GM21360 (cell line): ENCODE measurements around the gene MAL.

Source experiments
- ATAC-seq: cut with Tn5 transposase; IDR thresholded peaks from one replicate; pipeline ENCODE4 v1.9.1; 2021; ENCODE audit warnings: mild to moderate bottlenecking, moderate library complexity; ENCODE audit not compliant: unreplicated experiment

Gene MAL

GRCh38 chr2:95025406-95026319, at the start of gene MAL:
MAL (plus strand) TSS chr2:95025708; CDS start chr2:95025793, 85 bp downstream.
- ATAC-seq = no peak

GRCh38 chr2:94977826-94978225, 47.7 kb upstream of the MAL start:
- ATAC-seq = no peak

DNA sequence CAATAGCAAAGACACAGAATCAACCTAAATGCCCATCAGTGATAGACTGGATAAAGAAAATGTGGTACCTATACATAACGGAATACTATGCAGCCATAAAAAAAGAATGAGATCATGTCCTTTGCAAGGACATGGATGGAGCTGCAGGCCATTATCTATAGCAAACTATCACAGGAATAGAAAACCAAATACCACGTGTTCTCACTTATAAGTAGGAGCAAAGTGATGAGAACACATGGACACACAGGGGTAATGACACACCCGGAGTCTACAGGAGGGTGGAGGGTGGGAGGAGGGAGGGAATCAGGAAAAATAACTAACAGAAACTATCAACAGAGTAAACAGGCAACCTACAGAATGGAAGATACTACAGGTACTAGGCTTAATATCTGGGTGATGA, 46.6 kb upstream of the MAL start:
- ATAC-seq = no peak

DNA sequence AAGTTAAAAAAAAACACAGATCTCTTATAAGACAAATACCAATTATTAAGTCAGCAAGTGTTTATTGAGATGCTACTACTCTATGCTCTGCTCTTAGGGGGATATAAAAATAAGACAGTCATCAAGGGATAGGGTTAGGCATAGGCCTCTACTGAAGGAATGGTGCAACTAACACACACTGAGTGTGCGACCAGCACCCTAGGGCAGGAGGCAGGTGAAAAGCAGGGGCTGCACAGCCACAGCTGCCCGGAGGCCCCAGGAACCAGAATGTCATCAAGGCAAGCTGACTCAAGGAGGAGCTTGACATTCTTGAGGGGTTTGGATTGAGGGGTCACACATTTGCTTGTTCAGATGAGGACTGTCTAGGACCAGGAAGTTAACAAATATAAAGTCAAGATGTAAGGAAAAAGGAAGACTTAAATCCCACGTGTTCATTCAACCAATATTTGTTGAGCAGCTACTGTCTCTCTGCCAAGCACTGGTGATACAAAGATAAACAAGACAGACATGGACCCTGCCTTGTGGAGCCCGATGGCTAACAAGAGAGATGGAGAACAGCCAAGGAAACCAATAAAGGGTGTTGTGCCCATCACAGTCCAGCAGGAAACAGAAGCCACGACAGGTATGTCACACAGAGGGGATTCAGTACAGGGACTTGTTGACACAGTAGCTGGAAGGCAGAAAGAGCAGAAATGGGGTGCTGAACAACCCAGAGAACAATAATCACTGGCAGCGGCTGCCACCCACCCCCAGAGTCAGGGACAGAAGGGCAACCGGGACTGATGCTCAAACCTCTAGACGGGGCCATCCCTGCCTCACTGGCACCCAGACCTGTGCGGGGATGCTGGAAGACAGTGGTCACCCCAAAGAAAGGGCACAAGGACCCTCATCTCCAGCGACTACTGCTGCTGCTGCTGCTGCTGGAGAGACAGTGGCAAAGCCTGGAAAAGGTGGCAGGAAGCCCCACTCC, 45.8 kb upstream of the MAL start:
- no peak for ATAC-seq

GRCh38 chr2:94980406-94980805, 45.1 kb upstream of the MAL start:
- no peak for ATAC-seq

DNA sequence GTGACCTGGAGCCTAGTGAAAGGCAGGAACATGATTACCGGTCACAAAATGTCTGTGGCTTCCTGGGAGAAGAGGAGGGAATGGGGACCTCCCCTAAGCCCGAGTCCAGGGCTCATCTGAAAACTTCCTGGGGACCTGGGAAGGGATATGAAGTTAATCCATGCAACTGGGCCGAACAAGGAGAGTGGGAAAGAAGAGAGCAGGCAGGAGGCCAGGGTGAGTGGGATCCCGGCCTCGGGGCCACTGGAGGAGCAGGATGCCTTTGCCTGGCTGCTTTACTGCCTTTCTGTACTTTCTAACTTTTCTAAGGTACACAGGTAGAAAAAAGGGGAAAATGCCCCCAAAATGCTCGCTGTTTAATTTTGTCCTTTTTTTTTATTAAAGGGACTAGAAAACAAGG, 43.4 kb upstream of the MAL start:
- no peak for ATAC-seq

- no peak for ATAC-seq
Measured at GRCh38 chr2:94982675-94983074, 42.8 kb upstream of the MAL start.

DNA sequence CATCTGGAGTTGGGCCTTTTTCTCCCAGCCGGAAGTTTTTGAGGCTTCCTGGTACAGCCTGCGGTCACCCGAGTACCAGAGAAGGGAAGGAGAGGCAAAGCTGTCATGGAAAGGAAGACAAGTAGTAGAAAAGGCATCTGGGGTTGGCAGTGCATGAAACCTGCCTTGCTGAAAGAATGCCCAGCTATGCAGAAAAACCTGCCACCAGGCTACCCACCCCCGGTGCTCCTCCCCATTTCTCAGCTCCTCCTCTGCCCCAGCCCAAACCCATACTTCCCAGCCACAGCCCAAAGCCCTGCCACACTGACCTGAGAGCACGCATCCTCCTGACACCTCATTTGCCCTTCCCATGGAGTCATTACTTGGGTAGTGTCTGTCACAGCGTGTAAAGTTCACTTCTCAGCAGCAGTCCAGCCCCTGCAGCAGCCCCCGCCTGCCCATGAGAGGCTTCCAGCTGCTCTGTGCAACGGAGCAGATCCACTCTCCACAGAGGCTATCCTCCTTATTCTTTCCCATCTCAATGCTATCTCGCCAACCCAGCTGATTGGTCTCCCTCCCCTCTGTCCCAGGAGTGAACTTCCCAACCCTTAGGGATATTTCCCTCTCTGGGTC, 40.4 kb upstream of the MAL start:
- ATAC-seq = no peak

DNA sequence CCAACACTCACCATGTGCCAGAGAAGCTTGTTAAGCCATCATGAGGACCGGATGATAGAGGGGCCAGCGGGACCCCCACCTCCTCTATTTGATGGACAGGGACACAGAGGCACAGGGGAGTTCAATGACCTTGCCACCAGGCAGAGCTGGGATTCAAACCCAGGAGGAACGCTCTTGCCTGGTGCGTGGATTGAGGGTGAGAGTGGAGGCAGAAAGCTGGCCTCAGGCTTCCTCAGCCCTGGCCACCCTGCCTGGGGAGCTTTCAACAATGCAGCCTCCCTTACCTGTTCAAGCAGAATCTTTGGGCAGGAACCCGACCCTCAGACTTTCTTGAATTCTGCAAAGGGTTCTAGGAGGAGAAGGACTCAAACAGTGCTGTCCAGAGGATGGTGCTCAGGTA, 39.9 kb upstream of the MAL start:
- no peak for ATAC-seq

GRCh38 chr2:94986392-94986963, 39.0 kb upstream of the MAL start:
- peak; percentile 83 for ATAC-seq

GRCh38 chr2:94987074-94988020, 38.2 kb upstream of the MAL start:
- no peak for ATAC-seq

DNA sequence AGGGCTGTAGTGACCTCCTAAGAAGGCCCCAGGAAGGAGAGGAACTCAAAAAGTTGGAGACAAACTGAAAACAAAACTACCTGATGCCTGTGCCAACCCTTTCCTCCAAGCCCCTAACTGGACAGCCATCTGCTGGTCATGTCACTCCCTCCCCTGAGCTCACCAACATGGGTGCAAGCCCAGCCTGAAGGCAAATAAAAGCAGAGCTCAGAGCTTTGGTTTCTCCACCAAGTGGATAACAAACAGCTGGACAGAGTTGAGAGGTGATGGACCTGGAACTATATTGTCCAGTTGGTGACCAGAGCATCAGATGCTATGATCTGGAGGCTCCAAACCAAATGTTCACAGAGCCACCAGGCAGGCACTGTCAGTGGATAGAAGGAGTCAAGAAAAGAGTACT, 34.6 kb upstream of the MAL start:
- ATAC-seq = no peak

DNA sequence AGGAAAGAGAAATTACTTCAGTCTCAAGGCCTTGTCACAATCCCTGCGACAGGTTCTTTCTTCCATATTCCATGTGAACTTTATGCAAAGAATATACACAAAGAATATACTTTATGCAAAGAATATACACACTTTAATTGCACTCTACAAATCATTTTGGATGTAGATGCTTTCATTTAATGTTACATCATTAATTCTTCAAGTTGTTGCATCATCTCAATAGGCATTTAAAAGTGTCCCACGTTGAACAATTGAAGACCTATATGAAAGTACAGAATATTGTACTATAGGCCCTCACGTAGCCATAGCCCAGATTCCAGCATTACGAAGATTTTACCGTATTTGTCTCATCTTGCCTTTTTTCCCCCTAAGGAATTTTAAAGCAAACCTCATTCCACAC, 33.1 kb upstream of the MAL start:
- ATAC-seq = no peak

DNA sequence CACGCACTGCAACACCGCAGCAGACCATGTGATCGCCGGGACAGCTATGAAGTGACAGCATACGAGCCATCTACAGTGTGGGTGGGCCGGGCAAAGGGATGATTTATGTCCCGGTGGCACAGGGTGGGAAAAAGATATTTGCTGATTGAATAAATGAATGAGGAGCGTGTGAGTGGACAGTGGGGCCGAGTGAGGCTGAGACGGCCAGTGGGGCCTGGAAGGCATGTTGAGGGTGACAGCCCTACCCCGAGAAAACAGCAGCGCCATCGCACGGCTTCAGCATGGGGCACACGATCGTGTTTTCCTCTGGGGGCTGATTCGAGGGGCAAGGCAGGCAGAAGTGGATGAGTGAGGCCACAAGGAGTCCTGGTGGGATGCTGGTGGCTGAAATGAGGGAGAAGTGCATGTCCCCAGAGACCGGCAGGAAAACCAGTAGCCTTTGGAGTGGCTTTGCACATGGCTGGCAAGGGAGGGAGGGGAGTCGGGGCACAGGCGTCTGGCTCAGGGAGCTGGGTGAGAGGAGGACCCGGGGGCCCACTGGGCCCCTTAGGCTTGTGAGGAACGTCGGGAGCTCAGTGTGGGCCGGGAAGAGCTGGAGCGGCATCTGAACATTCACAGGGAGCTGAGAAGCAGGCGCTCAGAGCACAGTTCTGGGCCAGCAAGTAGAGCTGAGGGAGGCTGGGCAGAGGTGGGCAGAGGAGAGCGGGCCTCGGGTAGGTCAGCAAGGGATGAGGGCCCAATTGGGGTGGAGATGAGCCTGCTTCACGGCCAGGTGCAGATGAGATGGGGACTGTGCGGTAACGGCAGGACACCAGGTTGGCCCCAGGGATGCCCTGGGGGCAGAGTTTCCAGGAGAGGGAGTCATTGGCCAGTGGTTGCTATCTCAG, 32.1 kb upstream of the MAL start:
- ATAC-seq = no peak

DNA sequence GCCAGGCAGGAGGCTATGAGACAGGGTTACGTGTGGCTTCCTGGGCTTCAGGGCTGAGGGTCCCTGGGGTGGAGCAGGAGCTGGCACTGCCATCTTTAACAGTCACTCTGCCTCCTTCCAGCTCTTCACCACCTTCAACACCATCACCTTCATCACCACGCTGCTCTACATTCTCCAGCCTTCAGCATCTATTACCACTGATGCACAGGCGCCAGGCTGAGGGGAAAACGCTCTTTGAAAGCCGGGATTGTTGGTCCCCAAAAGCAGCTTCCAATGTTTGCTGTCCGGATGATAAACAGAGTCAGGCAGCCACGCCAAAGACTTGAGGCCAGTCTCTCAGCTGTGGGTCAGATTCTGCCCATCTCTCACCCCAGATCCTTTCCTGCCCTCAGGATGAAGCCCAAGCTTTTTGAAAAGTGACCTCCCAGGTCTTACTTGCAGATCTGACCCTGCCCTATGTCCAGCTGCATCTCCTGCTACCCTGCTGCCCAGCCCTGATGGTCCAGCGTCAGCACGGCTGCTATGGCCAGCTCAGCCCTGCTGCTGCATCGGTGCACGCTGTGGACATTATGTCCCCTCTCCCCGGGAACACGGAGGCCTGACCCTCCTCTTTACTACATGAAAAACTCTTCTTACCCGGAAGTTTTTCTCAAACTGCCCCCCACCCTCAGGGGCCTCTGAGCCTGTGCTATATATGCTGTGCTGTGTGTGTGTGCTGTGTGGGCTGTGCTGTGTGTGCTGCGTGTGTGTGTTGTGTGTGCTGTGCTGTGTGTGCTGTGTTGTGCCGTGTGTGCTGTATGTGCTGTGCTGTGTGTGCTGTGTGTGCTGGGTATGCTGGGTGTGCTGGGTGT, 31.2 kb upstream of the MAL start:
- ATAC-seq = no peak

DNA sequence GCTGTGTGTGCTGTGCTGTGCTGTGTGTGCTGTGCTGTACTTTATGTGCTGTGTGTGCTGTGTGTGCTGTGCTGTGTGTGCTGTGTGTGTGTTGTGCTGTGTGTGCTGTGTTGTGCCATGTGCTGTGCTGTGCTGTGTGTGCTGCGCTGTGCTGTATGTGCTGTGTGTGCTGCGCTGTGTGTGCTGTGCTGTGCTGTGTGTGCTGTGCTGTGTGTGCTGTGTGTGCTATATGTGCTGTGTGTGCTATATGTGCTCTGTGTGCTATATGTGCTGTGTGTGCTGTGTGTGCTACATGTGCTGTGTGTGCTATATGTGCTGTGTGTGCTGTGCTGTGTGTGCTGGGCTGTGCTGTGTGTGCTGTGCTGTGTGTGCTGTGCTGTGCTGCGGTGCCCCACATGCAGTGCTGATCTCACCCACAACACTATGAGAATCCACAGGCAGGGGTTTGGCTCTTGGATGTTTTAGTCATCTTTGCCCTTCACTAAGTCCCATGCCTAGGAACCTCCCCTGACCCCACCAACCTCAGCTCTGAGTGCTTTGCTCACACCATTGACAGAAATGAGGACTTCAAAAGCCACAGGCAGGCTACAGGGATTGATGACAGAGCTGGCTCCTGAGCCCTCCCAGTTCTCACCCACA, 30.5 kb upstream of the MAL start:
- no peak for ATAC-seq

- ATAC-seq = no peak
Measured at GRCh38 chr2:94995553-94996304, 29.8 kb upstream of the MAL start.
